Keratinocyte (primary cell): ENCODE measurements around the gene STK17A.

ENCODE experiments used
- CTCF ChIP-seq, 3 experiments: IDR thresholded peaks in 1 of 3; conservative IDR thresholded peaks in 1 of 3; optimal IDR thresholded peaks in 1 of 3; 2 replicates in 2 of 3; 3 replicates in 1 of 3; pipeline versions ENCODE3 to v1.5.1; 2011; ENCODE audit warnings: low read length in 3 of 3, mild to moderate bottlenecking in 3 of 3, moderate library complexity in 2 of 3, control low read depth in 1 of 3, inconsistent platforms in 1 of 3; ENCODE audit not compliant: insufficient read depth in 2 of 3; ENCODE audit errors: extremely low read depth in 1 of 3
- EZH2 ChIP-seq: IDR thresholded peaks from one replicate; pipeline ENCODE4 v1.6.1; 2012; ENCODE audit warnings: inconsistent platforms, mild to moderate bottlenecking, low read length, moderate library complexity

- TF ChIP-seq CTCF (optimal IDR thresholded peaks at IDR 0.05 in 1 of 3, IDR thresholded peaks at IDR 0.05 in 1 of 3, conservative IDR thresholded peaks at IDR 0.05 in 1 of 3; ENCODE audit: extremely low read depth in 1 of 3, insufficient read depth in 2 of 3, low read length in 3 of 3) (no peak), EZH2 (no peak)
Observed at GRCh38 chr7:43535031-43535451, 47.9 kb upstream of the STK17A start.
